ENCODE results near the gene PRKAR2B. TPM values are rescaled to one million over a fixed set of nuclear protein-coding genes. Genes with fewer than 3 reads are reported as not detected.
A peak's percentile ranks its signal among the peaks of the same experiment; 100 is the strongest.

Gene PRKAR2B
- total and polyA plus RNA-seq, 2 donors (not counting 1 experiment from before 2014, with no cell fraction given) = 6.5 to 14.7 TPM

- Histone ChIP-seq H2AFZ (ENCODE audit: low read length) (no peak overlapping the region), H3K4me1 (ENCODE audit: control insufficient read depth, extremely low read depth, insufficient read depth, low read length) (peaks cover 4% of the 10 kb centered on the region), H4K20me1 (ENCODE audit: control insufficient read depth, extremely low read depth, insufficient read depth, low read length) (no peaks in the 10 kb centered on the region), H3K9me3 (ENCODE audit: control insufficient read depth, insufficient read depth, low read depth, low read length) (no peaks in the 10 kb centered on the region), H3K79me2 (ENCODE audit: control insufficient read depth, insufficient read depth, low read length) (no peaks in the 10 kb centered on the region), H3K27me3 (ENCODE audit: control insufficient read depth, insufficient read depth, low read length) (no peaks in the 10 kb centered on the region), H3K27ac (ENCODE audit: insufficient read depth, low read length) (no peak overlapping the region), H3K36me3 (ENCODE audit: control insufficient read depth, insufficient read depth, low read length) (no peaks in the 10 kb centered on the region), H3K4me3 (replicated peaks in 1 of 4; ENCODE audit: control extremely low read depth in 1 of 4, insufficient read depth in 1 of 4, low read depth in 3 of 4, low read length in 4 of 4) (no peak overlapping the region), H3K9ac (ENCODE audit: insufficient read depth, low read length) (no peak overlapping the region), H3K4me2 (ENCODE audit: extremely low read depth, insufficient read depth, low read length) (no peak overlapping the region)
- DNase-seq (ENCODE audit: low read depth in 2 of 2) = peak; percentile 56 to 83
- peak; percentile 53 to 59 for TF ChIP-seq CTCF (conservative IDR thresholded peaks at IDR 0.05 in 1 of 2, IDR thresholded peaks at IDR 0.05 in 1 of 2; ENCODE audit: low read depth in 1 of 2, low read length in 2 of 2)
- no peak for TF ChIP-seq EZH2 (IDR thresholded peaks at IDR 0.05; ENCODE audit: low read length, missing control alignments)
Observed at GRCh38 chr7:107150375-107151073, 106.0 kb downstream of the PRKAR2B start.

GRCh38 chr7:107151538-107151937 is 107.0 kb downstream of the PRKAR2B start:
- no peaks in the 10 kb centered on the region for H3K9me3 ChIP-seq (ENCODE audit: control insufficient read depth, insufficient read depth, low read depth, low read length)
- no peaks in the 10 kb centered on the region for H3K79me2 ChIP-seq (ENCODE audit: control insufficient read depth, insufficient read depth, low read length)
- no peak overlapping the region for H3K4me2 ChIP-seq (ENCODE audit: extremely low read depth, insufficient read depth, low read length)
- no peak overlapping the region for H3K9ac ChIP-seq (ENCODE audit: insufficient read depth, low read length)
- H3K36me3 ChIP-seq (ENCODE audit: control insufficient read depth, insufficient read depth, low read length) = no peaks in the 10 kb centered on the region
- no peak overlapping the region for H3K4me3 ChIP-seq (replicated peaks in 1 of 4; ENCODE audit: control extremely low read depth in 1 of 4, insufficient read depth in 1 of 4, low read depth in 3 of 4, low read length in 4 of 4)
- TF ChIP-seq CTCF (conservative IDR thresholded peaks at IDR 0.05 in 1 of 2, IDR thresholded peaks at IDR 0.05 in 1 of 2; ENCODE audit: low read depth in 1 of 2, low read length in 2 of 2) = no peak
- TF ChIP-seq EZH2 (IDR thresholded peaks at IDR 0.05; ENCODE audit: low read length, missing control alignments) = no peak
- no peaks in the 10 kb centered on the region for H4K20me1 ChIP-seq (ENCODE audit: control insufficient read depth, extremely low read depth, insufficient read depth, low read length)
- peaks cover 4% of the 10 kb centered on the region for H3K4me1 ChIP-seq (ENCODE audit: control insufficient read depth, extremely low read depth, insufficient read depth, low read length)
- no peak overlapping the region for H2AFZ ChIP-seq (ENCODE audit: low read length)
- H3K27ac ChIP-seq (ENCODE audit: insufficient read depth, low read length) = no peak overlapping the region
- H3K27me3 ChIP-seq (ENCODE audit: control insufficient read depth, insufficient read depth, low read length) = no peaks in the 10 kb centered on the region
- no peak for DNase-seq (ENCODE audit: low read depth in 2 of 2)

- Histone ChIP-seq H3K79me2 (ENCODE audit: control insufficient read depth, insufficient read depth, low read length) (no peaks in the 10 kb centered on the region), H3K9ac (ENCODE audit: insufficient read depth, low read length) (no peak overlapping the region), H4K20me1 (ENCODE audit: control insufficient read depth, extremely low read depth, insufficient read depth, low read length) (no peaks in the 10 kb centered on the region), H3K27me3 (ENCODE audit: control insufficient read depth, insufficient read depth, low read length) (no peaks in the 10 kb centered on the region), H3K4me3 (replicated peaks in 1 of 4; ENCODE audit: control extremely low read depth in 1 of 4, insufficient read depth in 1 of 4, low read depth in 3 of 4, low read length in 4 of 4) (no peak overlapping the region), H2AFZ (ENCODE audit: low read length) (no peak overlapping the region), H3K36me3 (ENCODE audit: control insufficient read depth, insufficient read depth, low read length) (no peaks in the 10 kb centered on the region), H3K9me3 (ENCODE audit: control insufficient read depth, insufficient read depth, low read depth, low read length) (no peaks in the 10 kb centered on the region), H3K4me1 (ENCODE audit: control insufficient read depth, extremely low read depth, insufficient read depth, low read length) (peaks cover 4% of the 10 kb centered on the region), H3K27ac (ENCODE audit: insufficient read depth, low read length) (no peak overlapping the region), H3K4me2 (ENCODE audit: extremely low read depth, insufficient read depth, low read length) (no peak overlapping the region)
- peak; percentile 62 to 63 for DNase-seq (ENCODE audit: low read depth in 2 of 2)
- TF ChIP-seq CTCF (conservative IDR thresholded peaks at IDR 0.05 in 1 of 2, IDR thresholded peaks at IDR 0.05 in 1 of 2; ENCODE audit: low read depth in 1 of 2, low read length in 2 of 2) (peak in 1 of 2 donors; percentile 5), EZH2 (IDR thresholded peaks at IDR 0.05; ENCODE audit: low read length, missing control alignments) (no peak)
Observed at GRCh38 chr7:107152011-107152410, 107.5 kb downstream of the PRKAR2B start.
